Heart left ventricle (tissue), 16 donors: Measurements from ENCODE around the gene TRMT61A. TPM values are rescaled to one million over a fixed set of nuclear protein-coding genes. Genes with fewer than 3 reads are reported as not detected.

Experiments
- ATAC-seq, 4 donors: fragments of 200-7000 bp; cut with Tn5 transposase; one replicate each; pipeline ENCODE4 v1.9.1; 2020 to 2022; ENCODE audit warnings: moderate library complexity in 4 of 4, mild to moderate bottlenecking in 3 of 4, moderate number of reproducible peaks in 1 of 4
- DNase-seq, 5 donors: peaks; one replicate each; pipeline ENCODE4 v3.0.0-alpha.2; 2020
- H3K27ac ChIP-seq, 12 donors: fragments of 200-600 bp; sonication (generic) in 4 of 12; one replicate each; pipeline versions ENCODE4 v1.5.0 to v1.8.0; 2016 to 2022; ENCODE audit warnings: mild to moderate bottlenecking in 2 of 12
- H3K27me3 ChIP-seq, 9 donors: fragments of 200-600 bp; sonication (generic) in 2 of 9; one replicate each; pipeline versions ENCODE4 v1.5.1 to v1.8.0; 2016 to 2022; ENCODE audit warnings: mild to moderate bottlenecking in 3 of 9
- H3K36me3 ChIP-seq, 9 donors: fragments of 200-600 bp; sonication (generic) in 2 of 9; one replicate each; pipeline versions ENCODE4 v1.5.0 to v1.8.0; 2018 to 2022; ENCODE audit warnings: mild to moderate bottlenecking in 2 of 9
- H3K4me1 ChIP-seq, 12 donors: fragments of 200-600 bp; sonication (generic) in 4 of 12; one replicate each; pipeline versions ENCODE4 v1.5.0 to v1.8.0; 2016 to 2022; ENCODE audit warnings: mild to moderate bottlenecking in 3 of 12
- H3K4me3 ChIP-seq, 12 donors: fragments of 200-600 bp; sonication (generic) in 4 of 12; one replicate each; pipeline versions ENCODE4 v1.5.0 to v1.8.0; 2017 to 2022; ENCODE audit warnings: mild to moderate bottlenecking in 9 of 12, moderate library complexity in 4 of 12
- H3K9me3 ChIP-seq, 12 donors: fragments of 200-600 bp; sonication (generic) in 4 of 12; one replicate each; pipeline versions ENCODE4 v1.5.0 to v1.8.0; 2016 to 2022; ENCODE audit warnings: mild to moderate bottlenecking in 1 of 12
- CTCF ChIP-seq, 12 donors: fragments of 200-600 bp; sonication (generic) in 4 of 12; IDR thresholded peaks; one replicate each; pipeline versions ENCODE4 v1.5.0 to v1.8.0; 2018 to 2022; ENCODE audit warnings: antibody characterized with exemption in 12 of 12, mild to moderate bottlenecking in 5 of 12
- POLR2A ChIP-seq, 2 donors: fragments of 450-650 bp; IDR thresholded peaks; one replicate each; pipeline ENCODE4 v1.6.1; 2017; ENCODE audit warnings: antibody characterized with exemption in 2 of 2, mild to moderate bottlenecking in 2 of 2, moderate library complexity in 2 of 2
- WGBS, 4 donors: extraction: QIAGEN DNeasy Blood & Tissue Kit in 2 of 4; methylation state at CpG; one replicate each; pipeline versions ENCODE4 v1.1.5 to v1.1.7; 2013 to 2018; 5-methylcytosine and 5-hydroxymethylcytosine counted together
- intact Hi-C, 10 donors: fragments of 100-400 bp; cut with DNase I; formaldehyde crosslinking; loops; one replicate each; pipeline versions ENCODE4 v1.11.1 to v1.14.2; 2022
- polyA plus RNA-seq, 2 donors: library from polyadenylated mRNA; stranded (reverse); fragments of 200-250 nt; gene quantifications; one replicate each; pipeline ENCODE4 v1.2.3, GENCODE V29; 2013
- total RNA-seq, 9 donors: library from RNA; depleted of rRNA in 2 of 9; stranded (reverse); fragments of >200 nt in 2 of 9; fragmentation: NEBNext Ultra II Directional in 3 of 9; extraction: Animal tissue kit (Norgen Biotek cat#: 25700) in 3 of 9; gene quantifications; one replicate each; pipeline versions ENCODE4 v1.1.0 to v1.2.4, GENCODE V29; 2016 to 2023
- donor health status: ischemic (EF 13 %, LVEDD 7.1; RV severe dilation, severe dysfunction).
- donor health status: healthy with polysubstance abuse.
- donor health status: DM: no; HTN: yes; CAD: no.
- donor health status: DM: no; HTN: no; CAD: no.
- donor health status: ischemic (EF 25% LVEDD 6.9; RV normal size, moderate dysfunction).
- donor health status: ischemic (EF 25% LVEDD 5.7; RV mildly dilated, moderate dysfunction).
- donor health status: healthy.
- donor health status: DM: yes; HTN: yes; CAD: no.
- donor health status: ischemic (EF 35%, LVEDD 5.7; RV mildly dilated, moderate dysfunction).
- donor health status: nonischemic (EF 11% LVEDD 7.7; RV severe dilation, severe dysfunction).
- donor health status: DM: yes; HTN: yes; CAD: no.
- donor health status: PGD.
- donor health status: ischemic (EF 29% LVEDD 5.4; RV normal size, mild dysfunction).
- donor health status: nonischemic (EF 23%, LVEDD 6.1; RV moderate dilation, normal function).

The TRMT61A gene
- total and polyA plus RNA-seq, 11 donors = 3.2 to 15.9 (median 5.2) TPM

- no peak for TF ChIP-seq CTCF (IDR thresholded peaks at IDR 0.05)
- no peak for TF ChIP-seq POLR2A (IDR thresholded peaks at IDR 0.05)
- peak in 2 of 4 donors; percentile 9 to 73 for ATAC-seq
- Histone ChIP-seq H3K36me3 (peaks cover 0 to 94% (median 82%) of the 10 kb centered on the region in 9 donors), H3K27ac (no peak overlapping the region), H3K4me3 (no peak overlapping the region), H3K4me1 (peaks cover 0 to 10% (median 4%) of the 10 kb centered on the region in 12 donors), H3K27me3 (no peaks in the 10 kb centered on the region), H3K9me3 (no peaks in the 10 kb centered on the region)
- 73 to 78% (median 74%) methylated on average over 2 of the region's 2 CpGs for WGBS, 4 donors
- no peak for DNase-seq
- intact Hi-C loops = no loop called here
These were observed 43.5 kb upstream of the TRMT61A start for GRCh38 chr14:103485504-103485903.

GRCh38 chr14:103488071-103488470, 40.9 kb upstream of the TRMT61A start:
- H3K27ac ChIP-seq = peak overlapping the region in 1 of 12 donors; percentile 13
- H3K36me3 ChIP-seq = peaks cover 0 to 96% (median 82%) of the 10 kb centered on the region in 9 donors
- DNase-seq (no peak), ATAC-seq (no peak)
- H3K9me3 ChIP-seq = no peaks in the 10 kb centered on the region
- H3K4me1 ChIP-seq = peaks cover 0 to 10% (median 2%) of the 10 kb centered on the region in 12 donors
- H3K27me3 ChIP-seq = no peaks in the 10 kb centered on the region
- 81 to 92% (median 85%) methylated on average over 6 of the region's 6 CpGs for WGBS, 4 donors
- intact Hi-C loops = no loop called here
- H3K4me3 ChIP-seq = no peak overlapping the region
- TF ChIP-seq POLR2A (IDR thresholded peaks at IDR 0.05) (no peak), CTCF (IDR thresholded peaks at IDR 0.05) (no peak)

GRCh38 chr14:103488960-103489359, 40.0 kb upstream of the TRMT61A start:
- Histone ChIP-seq H3K27me3 (no peaks in the 10 kb centered on the region), H3K27ac (peak overlapping the region in 1 of 12 donors; percentile 13), H3K4me3 (no peak overlapping the region), H3K36me3 (peaks cover 0 to 96% (median 82%) of the 10 kb centered on the region in 9 donors), H3K9me3 (no peaks in the 10 kb centered on the region), H3K4me1 (peaks cover 0 to 10% (median 2%) of the 10 kb centered on the region in 12 donors)
- 55 to 74% (median 68%) methylated on average over 2 of the region's 2 CpGs for WGBS, 4 donors
- intact Hi-C loops = no loop called here
- ATAC-seq (no peak), DNase-seq (no peak)
- TF ChIP-seq POLR2A (IDR thresholded peaks at IDR 0.05) = no peak
- TF ChIP-seq CTCF (IDR thresholded peaks at IDR 0.05) = no peak

- DNase-seq = no peak
- no peak for ATAC-seq
- TF ChIP-seq CTCF (IDR thresholded peaks at IDR 0.05) (no peak), POLR2A (IDR thresholded peaks at IDR 0.05) (no peak)
- Histone ChIP-seq H3K36me3 (peaks cover 0 to 96% (median 82%) of the 10 kb centered on the region in 9 donors), H3K9me3 (no peaks in the 10 kb centered on the region), H3K27ac (no peak overlapping the region), H3K4me3 (no peak overlapping the region), H3K4me1 (peaks cover 0 to 10% (median 2%) of the 10 kb centered on the region in 12 donors), H3K27me3 (no peaks in the 10 kb centered on the region)
- intact Hi-C loops = loop anchor here in 1 of 10 donors (10.0 kb wide), 1 partner anchor 95 kb away; no protein-coding TSS in a partner anchor
- 87 to 94% (median 89%) methylated on average over 2 of the region's 2 CpGs for WGBS, 4 donors
These were observed 39.4 kb upstream of the TRMT61A start for GRCh38 chr14:103489621-103490020.
